K562 (cell line): Measurements from ENCODE around the gene RGL2. TPM values are rescaled to one million over a fixed set of nuclear protein-coding genes. Genes with fewer than 3 reads are reported as not detected.

ENCODE experiments used
- BDP1 ChIP-seq: IDR thresholded peaks from 3 replicates; pipeline ENCODE4 v1.6.1; 2011; ENCODE audit not compliant: insufficient read length, insufficient read depth
- CEBPZ ChIP-seq: fragments of 150-350 bp; IDR thresholded peaks from 2 replicates; pipeline ENCODE4 v1.6.1; 2014; ENCODE audit warnings: low read depth, mild to moderate bottlenecking, low read length, borderline replicate concordance
- DPF2 ChIP-seq: fragments of 450-650 bp; IDR thresholded peaks from 2 replicates; pipeline ENCODE4 v1.6.1; 2016
- KDM2B ChIP-seq: fragments of 250-450 bp; sonication (Bioruptor Pico); IDR thresholded peaks from 2 replicates; pipeline ENCODE4 v1.8.0; 2021; ENCODE audit warnings: mild to moderate bottlenecking, moderate library complexity
- KDM5B ChIP-seq: fragments of 200-600 bp; sonication (generic); IDR thresholded peaks from 2 replicates; pipeline ENCODE4 v1.6.1; 2012; ENCODE audit warnings: low read depth, mild to moderate bottlenecking, moderate library complexity, low read length, control low read depth, inconsistent platforms; ENCODE audit not compliant: insufficient replicate concordance
- MAX ChIP-seq: sonication (generic); formaldehyde crosslinking; IDR thresholded peaks from 2 replicates; pipeline ENCODE4 v1.9.0; 2022; ENCODE audit warnings: mild to moderate bottlenecking, missing genetic modification reagents
- MCM3 ChIP-seq: fragments of 450-650 bp; IDR thresholded peaks from 2 replicates; pipeline ENCODE4 v1.6.1; 2016
- MLX ChIP-seq, 2 experiments: fragments of 450-650 bp in 1 of 2; sonication (generic) in 1 of 2; formaldehyde crosslinking; conservative IDR thresholded peaks; 2 replicates each; pipeline versions ENCODE4 v1.4.0 to v1.8.1; 2020 to 2022; ENCODE audit warnings: mild to moderate bottlenecking in 1 of 2, missing genetic modification reagents in 1 of 2
- MNT ChIP-seq, 2 experiments: fragments of 450-650 bp; conservative IDR thresholded peaks; 2 replicates each; pipeline ENCODE4 v1.6.1; 2017; ENCODE audit warnings: mild to moderate bottlenecking in 2 of 2, moderate library complexity in 2 of 2
- NONO ChIP-seq, 2 experiments: fragments of 200-400 bp in 1 of 2; fragments of 450-650 bp in 1 of 2; formaldehyde crosslinking in 1 of 2; IDR thresholded peaks; 2 replicates each; pipeline ENCODE4 v1.6.1; 2017; ENCODE audit warnings: low read depth in 2 of 2, mild to moderate bottlenecking in 2 of 2, moderate library complexity in 2 of 2, low read length in 1 of 2
- NUFIP1 ChIP-seq: fragments of 450-650 bp; IDR thresholded peaks from 2 replicates; pipeline ENCODE4 v1.6.1; 2018; ENCODE audit not compliant: partially characterized antibody
- PHTF2 ChIP-seq: fragments of 250-450 bp; sonication (Bioruptor Pico); IDR thresholded peaks from 2 replicates; pipeline ENCODE4 v1.5.0; 2021; ENCODE audit warnings: mild to moderate bottlenecking
- PTRF ChIP-seq: fragments of 450-650 bp; IDR thresholded peaks from 2 replicates; pipeline ENCODE4 v1.6.1; 2016; ENCODE audit warnings: mild to moderate bottlenecking, missing genetic modification characterization, missing compliant biosample characterization
- RAD51 ChIP-seq: fragments of 450-650 bp; IDR thresholded peaks from 2 replicates; pipeline ENCODE4 v1.7.1; 2016; ENCODE audit warnings: low read depth, mild to moderate bottlenecking, borderline replicate concordance
- SNRNP70 ChIP-seq: fragments of 200-400 bp; formaldehyde crosslinking; optimal IDR thresholded peaks from 2 replicates; pipeline ENCODE3; 2017; ENCODE audit warnings: low read depth, low read length
- THAP12 ChIP-seq: fragments of 250-450 bp; sonication (Bioruptor Pico); IDR thresholded peaks from 2 replicates; pipeline ENCODE4 v1.9.0; 2021; ENCODE audit warnings: mild to moderate bottlenecking, inconsistent platforms
- ZBTB7A ChIP-seq: IDR thresholded peaks from 2 replicates; pipeline ENCODE4 v1.6.1; 2011; ENCODE audit warnings: low read depth, mild to moderate bottlenecking, low read length, moderate library complexity, borderline replicate concordance; ENCODE audit not compliant: control insufficient read depth
- ZFX ChIP-seq: sonication (generic); formaldehyde crosslinking; IDR thresholded peaks from 2 replicates; pipeline ENCODE4 v1.8.0; 2022; ENCODE audit warnings: mild to moderate bottlenecking, missing genetic modification reagents, moderate library complexity
- ZNF507 ChIP-seq: conservative IDR thresholded peaks from 2 replicates; pipeline ENCODE4 v1.6.1; 2017; ENCODE audit warnings: missing genetic modification characterization, missing compliant biosample characterization
- ZNF699 ChIP-seq: fragments of 250-450 bp; sonication (Bioruptor Pico); IDR thresholded peaks from 2 replicates; pipeline ENCODE4 v1.8.0; 2021; ENCODE audit warnings: mild to moderate bottlenecking, moderate library complexity; ENCODE audit not compliant: insufficient replicate concordance
- polyA plus RNA-seq, 8 experiments: library from polyadenylated mRNA; depleted of rRNA in 4 of 8; stranded (reverse) in 5 of 8; unstranded in 3 of 8; fragments of >200 nt; fragmentation: Nextera tagmentation in 2 of 8; fragmentation: Illumina TruSeq in 1 of 8; extraction: Ambion mirVana in 2 of 8; extraction: Trizol in 1 of 8; gene quantifications; 2 replicates each; pipeline versions ENCODE4 v1.2.1 to v1.2.3, GENCODE V29; 2011 to 2014; ENCODE audit warnings: inconsistent platforms in 1 of 8, missing spikeins in 1 of 8
- total RNA-seq, 7 experiments: library from RNA; depleted of rRNA in 6 of 7; stranded (reverse); fragments of >200 nt in 6 of 7; fragmentation: Illumina TruSeq in 2 of 7; extraction: Trizol in 2 of 7; gene quantifications; 2 replicates each; pipeline versions ENCODE4 v1.2.1 to v1.2.3, GENCODE V29; 2011 to 2021; ENCODE audit warnings: low replicate concordance in 1 of 7

The RGL2 gene
- total and polyA plus RNA-seq, 9 of the 15 experiments (the other 6 are each of a cell fraction or from before 2014, with no cell fraction given), result 1.8 to 57.1 (median 19.5) TPM

- no peak for TF ChIP-seq CEBPZ
- no peak for TF ChIP-seq ZNF507 (tag)
- peak; percentile 90 for TF ChIP-seq RAD51
- no peak for TF ChIP-seq PTRF (tag)
- TF ChIP-seq MNT (conservative IDR thresholded peaks at IDR 0.05), result peak in 1 of 2 experiments; percentile 66; a peak in 2 of 4 replicates
- no peak for TF ChIP-seq BDP1
- no peak for TF ChIP-seq KDM5B
- TF ChIP-seq NUFIP1, result no peak
- peak; percentile 20; the same call in 1 of the 2 replicates for TF ChIP-seq DPF2
- TF ChIP-seq MLX (CRISPR knock-in tag; conservative IDR thresholded peaks at IDR 0.05), result 0 out of 4 replicates have a peak, but pooled peaks of 1 of the 2 experiments have one; percentile 46
- peak; percentile 25; the same call in 1 of the 2 replicates for TF ChIP-seq ZFX (CRISPR knock-in tag)
- no peak for TF ChIP-seq SNRNP70
- TF ChIP-seq PHTF2 (CRISPR knock-in tag), result no peak
- no peak for TF ChIP-seq THAP12
- TF ChIP-seq ZBTB7A, result peak; percentile 64; the same call in 1 of the 2 replicates
- no peak for TF ChIP-seq NONO (IDR thresholded peaks at IDR 0.05; ENCODE audit: low read depth in 2 of 2, low read length in 1 of 2)
- TF ChIP-seq KDM2B (CRISPR knock-in tag), result no peak
- TF ChIP-seq ZNF699 (CRISPR knock-in tag), result no peak
- TF ChIP-seq MCM3, result no peak
- peak; percentile 58 for TF ChIP-seq MAX (CRISPR knock-in tag)
Measured at GRCh38 chr6:33297406-33297955, 1.3 kb downstream of the RGL2 start (continued).
